HS-27A (cell line): ENCODE measurements around the gene AGMO.
"Not testable (repeated sequence)": the region's sequence is repeated elsewhere in the genome, so short reads cannot be mapped to it uniquely, and the experiment has no call there.

Experiments used
- DNase-seq: peaks from one replicate; pipeline ENCODE4 v3.0.0-alpha.2; 2012; ENCODE audit warnings: low read depth, missing footprints

AGMO gene

DNA sequence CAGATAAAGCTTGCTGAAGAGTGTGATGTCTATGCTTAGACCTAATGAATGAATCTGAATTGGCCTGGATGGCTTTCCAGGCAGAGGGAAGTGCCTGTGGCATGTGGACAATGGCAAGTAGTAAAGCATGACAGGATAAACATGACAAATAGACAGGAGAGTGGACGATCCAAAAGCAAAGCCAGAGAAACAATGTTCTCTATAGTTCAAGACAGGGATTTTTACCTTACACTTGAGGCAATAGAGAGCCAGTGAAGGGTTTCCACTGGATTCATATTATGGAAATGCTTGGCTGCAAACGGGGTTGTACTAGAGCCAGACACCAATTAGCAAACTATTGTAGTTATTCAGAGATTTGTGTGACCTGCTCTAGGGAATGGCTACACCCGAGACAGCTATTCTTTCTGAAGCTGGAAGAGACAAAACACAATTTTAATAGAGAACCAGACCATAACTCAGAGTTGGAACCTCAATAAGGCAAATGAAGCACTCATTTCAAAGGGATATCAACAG is 2.3 kb downstream of the AGMO start:
- DNase-seq, result no peak

DNA sequence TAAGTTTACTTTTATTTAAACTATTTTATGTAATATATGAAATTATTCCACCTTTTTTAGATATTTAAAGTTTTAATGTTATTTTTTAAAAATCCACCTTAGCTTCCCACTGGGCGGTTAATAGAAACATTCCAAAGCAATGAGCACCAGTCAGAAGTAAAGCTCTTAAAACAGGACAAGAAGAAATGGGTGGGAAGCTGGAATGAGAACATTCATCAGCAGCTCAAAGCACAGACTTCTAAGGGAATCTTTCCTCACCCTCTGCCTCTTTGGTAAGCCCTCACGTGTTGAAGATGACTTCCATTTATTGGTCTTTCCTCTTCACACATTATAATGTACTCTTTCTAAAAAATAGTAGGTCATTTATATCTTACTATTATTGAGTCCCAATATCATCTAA is 3.1 kb downstream of the AGMO start:
- DNase-seq, result no peak

DNA sequence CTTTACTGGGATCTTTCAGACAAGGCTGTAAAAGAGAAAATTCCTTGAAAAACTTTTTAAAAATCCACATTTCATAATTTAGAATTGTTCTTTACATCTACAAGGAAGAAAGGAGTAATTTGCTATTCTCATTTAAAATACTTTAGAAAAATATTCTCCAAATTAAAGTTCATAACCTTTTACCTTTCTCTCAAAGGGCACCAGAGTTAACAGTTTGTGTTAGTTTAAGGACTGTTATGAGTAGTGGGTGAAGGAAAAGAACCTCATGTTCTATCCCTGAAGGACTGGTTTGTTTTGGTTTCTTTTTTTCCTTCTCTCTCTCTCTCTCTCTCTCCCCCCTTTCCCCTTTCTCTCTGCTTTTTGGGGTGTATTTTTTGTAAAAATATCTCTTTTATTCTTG is 4.1 kb downstream of the AGMO start:
- DNase-seq, result no peak

DNA sequence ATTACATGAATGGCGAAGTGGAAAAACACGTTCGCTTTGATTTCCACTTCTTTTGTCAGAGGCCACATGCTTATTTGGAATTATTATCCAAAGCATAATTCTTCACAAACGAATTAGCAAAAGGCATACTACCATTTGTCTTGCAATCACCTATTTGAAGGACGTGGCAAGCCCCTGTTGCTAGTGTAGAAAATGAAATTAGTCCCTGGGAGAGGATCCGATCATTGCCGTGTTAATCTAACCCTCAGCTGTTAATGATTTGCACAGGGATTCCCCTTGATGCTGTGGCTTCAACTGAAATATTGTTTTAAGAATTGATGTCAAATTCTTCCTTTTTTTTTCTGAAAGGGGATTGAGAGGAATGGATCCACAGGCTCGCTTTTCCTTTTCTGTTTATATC is 4.6 kb downstream of the AGMO start:
- no peak for DNase-seq

DNA sequence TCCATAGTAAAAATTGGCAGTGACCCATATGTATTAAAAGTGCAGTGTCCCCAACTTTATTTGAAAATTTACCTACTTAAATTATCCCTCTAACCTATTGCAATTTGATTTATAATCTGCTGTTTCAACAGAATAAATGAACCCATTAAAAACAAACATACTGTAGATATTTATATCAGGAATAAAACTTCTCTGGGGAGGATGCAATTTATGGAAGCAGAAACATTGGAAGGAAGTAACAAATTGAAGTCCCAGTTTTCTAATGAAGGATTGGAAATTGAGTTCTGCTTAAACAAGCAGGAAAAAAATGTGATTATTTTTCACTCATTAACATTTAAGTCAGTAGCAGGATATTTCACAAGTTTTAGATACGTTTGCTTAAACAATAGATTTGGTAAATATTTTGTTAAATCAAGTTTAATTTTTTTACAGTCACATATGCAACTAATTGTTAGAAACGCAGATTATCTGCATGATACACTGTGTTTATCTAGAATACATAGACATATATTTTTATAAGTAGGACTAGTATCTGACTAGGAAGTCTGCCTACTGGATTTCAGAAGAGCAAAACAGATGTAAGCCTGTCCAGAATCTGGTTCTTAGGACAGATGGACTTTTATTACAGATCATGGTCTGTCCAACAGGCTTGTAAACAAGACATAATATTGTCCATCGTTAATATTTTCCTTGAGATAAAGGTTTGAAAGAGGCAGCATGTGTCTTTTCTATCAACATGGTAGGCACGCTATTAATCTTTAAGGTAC is 5.3 kb downstream of the AGMO start:
- DNase-seq, result no peak

DNA sequence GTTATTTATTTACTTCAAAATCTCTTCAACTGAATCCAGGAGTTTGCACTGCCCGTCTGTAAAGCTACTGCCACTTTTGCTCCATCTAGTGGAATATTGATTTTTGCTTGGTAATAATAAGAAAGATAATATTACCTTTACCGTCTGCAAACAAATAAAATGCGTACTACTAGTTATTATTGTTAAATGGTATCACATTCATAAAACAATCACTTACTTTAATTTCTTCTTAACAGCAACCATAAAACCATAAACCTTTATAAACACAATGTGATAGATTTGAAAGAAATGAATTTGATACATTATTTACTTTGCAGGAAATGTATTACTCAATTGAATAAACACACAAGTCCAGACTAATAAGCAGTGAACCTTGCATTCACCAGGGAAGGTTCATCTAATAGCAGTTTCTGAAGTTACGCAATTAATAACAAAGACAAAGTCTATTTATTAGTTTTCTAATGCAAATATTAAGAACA is 6.4 kb downstream of the AGMO start:
- DNase-seq, result no peak

DNA sequence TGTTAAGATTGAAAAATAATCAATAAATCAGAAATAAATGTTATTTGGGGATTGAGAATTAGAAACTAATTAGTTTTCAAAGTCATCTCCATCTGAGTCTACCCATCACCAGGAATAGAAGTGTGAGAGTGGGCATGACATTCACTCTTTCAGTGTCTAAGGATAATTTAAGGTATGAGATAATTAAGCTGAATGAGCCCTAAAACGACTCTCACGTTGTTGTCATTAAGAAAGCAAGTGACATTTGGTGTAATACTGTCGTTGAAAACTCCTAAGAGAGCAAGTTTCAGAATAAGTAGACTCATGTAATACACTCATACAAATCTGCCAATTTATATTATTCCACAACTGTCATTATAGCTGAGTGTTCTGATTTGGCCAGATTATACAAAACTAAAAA is 7.1 kb downstream of the AGMO start:
- DNase-seq, result no peak

DNA sequence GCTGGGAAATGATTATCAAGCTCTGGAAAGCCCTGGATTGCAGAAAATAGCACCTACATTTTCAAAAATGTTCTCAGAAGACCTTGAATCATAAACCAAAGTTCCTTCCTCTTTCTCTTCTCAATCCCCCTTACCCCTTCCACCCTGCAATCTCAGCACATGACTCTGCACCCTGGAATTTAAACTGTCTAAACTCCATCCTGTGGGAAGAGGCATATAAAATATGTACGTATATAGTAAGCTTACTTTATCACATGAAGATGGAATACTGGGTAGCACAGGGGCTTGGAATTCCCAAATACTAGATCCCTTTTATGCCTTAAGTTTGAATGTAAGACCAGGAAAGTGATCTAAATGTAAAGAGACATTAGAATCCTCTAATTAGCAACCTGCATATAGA is 7.7 kb downstream of the AGMO start:
- no peak for DNase-seq

DNA sequence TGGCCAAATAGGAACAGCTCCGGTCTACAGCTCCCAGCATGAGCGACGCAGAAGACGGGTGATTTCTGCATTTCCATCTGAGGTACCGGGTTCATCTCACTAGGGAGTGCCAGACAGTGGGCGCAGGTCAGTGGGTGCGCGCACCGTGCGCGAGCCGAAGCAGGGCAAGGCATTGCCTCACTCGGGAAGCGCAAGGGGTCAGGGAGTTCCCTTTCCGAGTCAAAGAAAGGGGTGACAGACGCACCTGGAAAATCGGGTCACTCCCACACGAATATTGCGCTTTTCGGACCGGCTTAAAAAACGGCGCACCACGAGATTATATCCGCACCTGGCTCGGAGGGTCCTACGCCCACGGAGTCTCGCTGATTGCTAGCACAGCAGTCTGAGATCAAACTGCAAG is 14.5 kb downstream of the AGMO start:
- not testable (repeated sequence) for DNase-seq

DNA sequence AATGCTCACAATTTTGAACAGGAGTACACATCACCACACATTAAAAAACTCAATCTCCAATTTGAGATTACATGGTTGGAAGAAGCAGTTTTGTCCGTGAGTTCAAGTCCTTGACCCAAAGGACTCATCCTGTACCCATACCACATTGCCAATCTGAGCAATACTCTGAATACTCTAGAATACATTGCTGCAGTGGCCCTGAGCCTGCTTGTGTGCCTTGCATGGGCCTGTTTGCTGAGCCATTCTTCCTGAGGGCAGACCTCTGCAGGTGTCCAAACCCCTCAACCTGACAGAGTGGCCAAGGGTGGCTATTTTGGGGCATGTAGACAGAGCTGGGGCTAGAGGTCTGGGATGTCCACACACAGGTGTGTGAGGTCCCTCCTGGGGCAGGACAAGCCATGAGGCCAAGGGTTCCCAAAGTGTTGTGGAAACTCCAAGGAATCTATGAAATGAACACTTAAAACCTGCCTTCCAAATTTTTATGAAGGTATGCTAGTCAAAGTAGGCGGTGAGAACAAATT is 15.5 kb downstream of the AGMO start:
- DNase-seq, result no peak

DNA sequence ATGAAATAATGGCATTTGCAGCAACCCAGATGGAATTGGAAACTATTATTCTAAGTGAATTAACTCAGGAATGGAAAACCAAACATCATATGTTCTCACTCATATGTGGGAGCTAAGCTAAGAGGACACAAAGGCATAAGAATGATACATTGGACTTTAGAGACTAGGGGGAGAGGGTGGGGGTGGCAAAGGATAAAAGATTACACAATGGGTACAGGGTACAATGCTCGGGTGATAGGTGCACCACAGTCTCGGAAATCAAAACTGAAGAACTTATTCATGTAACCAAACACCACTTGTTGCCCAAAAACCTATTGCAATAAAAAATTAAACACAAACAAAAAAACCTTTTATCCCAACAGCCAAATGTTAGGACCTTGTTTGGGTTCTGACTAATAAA is 17.8 kb downstream of the AGMO start:
- no peak for DNase-seq

DNA sequence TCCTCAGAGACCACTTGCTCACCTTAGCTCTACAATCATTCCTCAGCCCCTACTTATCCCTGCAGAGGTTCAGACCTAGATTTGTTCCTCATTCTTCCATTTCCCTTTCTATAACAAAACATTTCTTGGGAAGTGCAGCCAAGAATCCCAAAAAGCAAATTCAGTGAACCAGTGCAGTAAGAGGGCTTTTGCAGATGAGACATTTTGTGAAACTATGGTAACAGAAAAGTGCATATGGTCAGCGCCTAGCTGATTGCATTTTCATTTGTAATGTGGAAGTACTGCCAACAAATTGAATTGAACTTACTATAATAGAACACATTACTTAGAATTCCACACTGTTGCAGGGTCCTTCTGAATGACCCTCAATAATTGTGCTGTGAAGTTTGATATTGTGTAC is 18.6 kb downstream of the AGMO start:
- DNase-seq, result no peak

DNA sequence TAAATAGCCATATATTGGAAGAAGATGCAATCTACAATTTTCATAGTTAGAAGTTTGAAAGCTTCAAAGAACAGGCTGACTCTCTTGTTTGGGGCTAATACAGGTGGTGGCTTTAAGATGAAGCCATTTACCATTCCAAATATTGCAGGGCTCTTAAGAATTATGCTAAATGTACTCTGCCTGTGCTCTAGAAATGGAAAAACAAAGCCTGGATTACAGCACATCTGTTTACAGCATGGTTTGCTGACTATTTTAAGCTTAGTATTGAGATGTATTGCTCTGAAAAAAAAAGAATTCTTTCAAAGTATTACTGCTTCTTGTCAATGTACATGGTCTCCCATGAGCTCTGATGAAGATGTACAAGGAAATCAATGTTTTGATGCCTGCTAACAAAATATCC is 34.2 kb downstream of the AGMO start:
- no peak for DNase-seq

DNA sequence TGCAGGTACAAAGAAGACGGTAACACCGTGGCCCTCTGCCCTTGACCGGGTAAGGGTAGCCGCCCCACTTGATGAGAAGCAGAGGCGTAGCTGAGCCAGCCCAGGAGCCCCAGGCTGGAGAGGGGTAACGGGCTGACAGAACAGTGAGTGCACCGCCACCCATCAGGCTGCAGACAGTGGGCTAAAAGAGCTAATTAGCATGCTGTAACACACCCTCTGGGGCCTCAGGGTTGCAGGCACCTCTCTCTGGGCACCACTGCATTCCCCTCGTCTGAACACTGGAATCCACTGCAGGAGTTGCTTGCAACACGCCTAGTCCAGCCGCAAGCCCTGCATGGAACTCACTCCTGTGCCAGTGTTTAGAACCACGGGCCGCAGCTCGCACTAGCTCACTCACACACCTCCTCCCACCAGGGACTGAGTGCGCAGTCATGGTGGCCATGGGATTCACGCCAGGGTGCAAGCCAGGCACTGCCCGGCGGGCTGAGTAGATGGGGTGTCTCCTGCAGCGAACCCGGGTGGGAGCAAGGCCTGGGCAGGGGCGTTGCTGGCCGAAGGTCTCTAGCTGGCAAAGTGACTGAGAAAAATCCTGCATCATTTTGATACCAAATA is 36.1 kb downstream of the AGMO start:
- DNase-seq, result no peak

DNA sequence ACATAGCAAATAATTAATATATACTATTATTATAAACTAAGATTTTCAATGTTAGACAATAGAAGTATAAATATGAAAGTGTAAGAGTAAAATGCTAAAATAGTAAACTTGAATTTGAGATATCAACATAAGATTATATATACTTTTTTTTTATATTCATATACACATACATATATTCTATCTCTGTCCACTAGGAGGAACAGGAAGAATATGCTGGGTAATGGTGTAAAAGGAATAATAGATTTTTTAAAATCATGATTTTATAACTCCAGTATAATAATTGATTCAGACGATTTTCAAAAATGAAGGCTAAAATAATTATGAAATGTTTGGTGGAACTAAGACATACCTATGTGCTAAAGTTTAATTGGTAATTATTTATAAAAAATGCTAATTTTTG is 37.7 kb downstream of the AGMO start:
- no peak for DNase-seq

DNA sequence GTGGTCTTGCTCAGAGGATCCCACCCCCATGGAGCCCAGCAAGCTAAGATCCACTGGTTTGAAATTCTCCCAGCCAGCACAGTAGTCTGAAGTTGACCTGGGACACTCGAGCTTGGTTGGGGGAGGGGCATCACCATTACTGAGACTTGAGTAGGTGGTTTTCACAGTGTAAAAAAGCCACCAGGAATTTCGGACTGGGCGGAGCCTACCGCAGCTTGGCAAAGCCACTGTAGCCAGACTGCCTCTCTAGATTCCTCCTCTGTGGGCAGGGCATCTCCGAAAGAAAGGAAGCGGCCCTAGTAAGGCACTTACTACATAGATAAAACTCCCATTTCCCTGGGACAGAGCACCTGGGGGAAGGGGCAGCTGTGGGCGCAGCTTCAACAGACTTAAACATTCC is 44.0 kb downstream of the AGMO start:
- DNase-seq, result not testable (repeated sequence)

DNA sequence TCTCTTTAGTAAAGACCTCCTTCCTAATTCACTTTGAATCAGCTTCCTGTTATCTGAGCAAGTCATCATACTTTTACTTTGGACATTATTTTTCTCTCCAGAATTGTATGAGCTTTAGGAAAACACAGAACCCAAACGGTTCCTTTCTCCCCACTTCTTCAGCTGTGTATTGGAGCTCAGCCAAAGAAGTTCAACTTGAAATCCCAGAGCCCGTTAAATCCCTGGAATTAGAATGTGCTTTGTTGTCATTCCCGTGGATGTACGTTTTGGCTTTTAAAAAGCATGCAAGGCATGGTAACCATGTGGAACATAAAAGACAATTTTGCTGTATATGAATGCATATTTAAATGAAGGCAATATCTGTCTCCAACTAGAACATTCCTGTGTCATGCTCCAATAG is 46.6 kb downstream of the AGMO start:
- DNase-seq, result no peak

DNA sequence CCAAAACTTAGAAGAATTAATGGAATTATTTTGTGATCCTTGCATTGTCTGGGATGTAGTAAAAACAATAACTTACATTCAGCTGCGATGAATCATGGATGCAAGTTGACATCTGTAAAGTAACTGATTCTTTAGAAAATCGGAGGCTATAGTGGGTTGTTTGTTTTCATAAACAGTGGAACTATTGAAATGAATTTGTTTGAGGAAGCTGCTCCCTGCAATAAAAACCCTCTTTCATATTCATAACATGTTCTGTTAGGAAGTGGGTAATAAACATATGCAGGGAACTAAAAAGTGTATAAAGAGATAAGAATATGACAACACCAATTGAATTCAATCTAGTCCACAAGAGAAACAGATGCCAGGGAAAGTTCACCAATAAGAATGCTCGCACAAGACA is 53.6 kb downstream of the AGMO start:
- no peak for DNase-seq

DNA sequence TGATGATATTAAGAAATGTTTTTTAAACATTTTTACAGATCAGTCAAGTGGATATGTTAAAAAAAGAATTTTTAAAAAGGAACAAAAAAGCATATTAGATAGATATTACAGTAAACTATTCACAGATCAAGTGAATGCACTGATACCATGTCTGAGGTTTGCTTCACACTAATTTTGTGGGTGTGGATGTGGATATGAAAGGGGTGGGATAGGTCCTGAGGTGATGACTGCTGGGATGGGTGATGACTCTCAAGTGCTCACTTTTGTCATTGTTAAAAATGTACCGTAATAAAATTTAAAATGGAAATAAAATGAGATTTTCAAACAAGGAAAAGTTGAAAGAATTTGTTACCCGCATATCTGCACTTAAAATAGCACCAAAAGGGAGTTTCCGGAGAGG is 54.1 kb downstream of the AGMO start:
- no peak for DNase-seq

DNA sequence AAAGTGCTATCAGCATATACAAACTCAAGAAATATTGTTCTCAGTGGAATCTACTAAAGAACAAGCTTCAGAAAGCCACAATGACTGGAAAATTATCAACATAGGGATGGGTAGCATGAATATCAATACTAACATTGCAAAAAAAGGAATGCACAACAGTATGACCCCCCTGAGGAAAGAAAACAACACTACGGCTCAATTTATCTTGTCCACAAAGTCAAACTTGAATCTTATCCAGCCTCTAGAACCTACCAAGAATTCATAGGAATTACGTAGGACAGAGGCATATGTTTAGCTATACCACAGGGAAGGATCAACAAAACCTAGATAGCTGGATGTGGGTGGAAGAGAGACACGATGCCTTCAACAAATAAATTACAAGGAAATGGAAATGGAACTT is 54.6 kb downstream of the AGMO start:
- DNase-seq, result no peak

DNA sequence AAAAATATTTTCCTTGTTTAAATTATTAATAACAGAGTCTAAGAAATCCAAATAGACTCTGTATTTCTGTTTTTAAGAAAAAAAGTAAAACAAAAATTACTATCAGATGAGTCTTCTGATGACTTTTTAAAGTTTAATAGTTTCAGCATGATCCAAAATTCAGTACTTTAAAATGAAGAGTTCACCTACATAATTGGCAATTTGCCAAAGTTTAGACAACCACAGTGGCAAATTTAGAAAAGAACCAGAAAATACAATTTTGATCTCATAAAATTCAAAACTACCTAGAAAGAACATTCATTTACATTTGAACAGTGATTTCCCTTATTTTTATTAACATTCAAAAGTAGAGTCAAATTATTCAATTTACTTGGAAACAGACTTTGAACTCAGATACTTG is 56.1 kb downstream of the AGMO start:
- no peak for DNase-seq

DNA sequence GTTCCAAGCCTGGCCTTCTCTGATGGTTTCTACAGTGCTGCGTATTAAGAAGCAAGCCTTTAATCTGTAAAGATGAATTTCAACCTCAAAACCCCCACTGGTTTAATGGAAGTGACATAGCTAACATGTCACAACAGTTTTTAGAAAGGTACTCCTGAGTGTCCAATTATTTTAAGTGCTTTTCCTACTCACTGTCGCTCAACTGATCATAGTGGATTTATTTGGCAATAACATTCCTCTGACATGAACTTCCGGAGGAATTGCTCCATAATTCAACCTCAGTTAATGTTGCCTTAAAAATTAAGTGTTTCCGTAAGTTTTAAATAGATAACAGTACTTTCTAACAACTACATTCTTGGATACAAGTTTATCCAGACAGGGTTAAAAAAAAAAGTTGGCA is 57.5 kb downstream of the AGMO start:
- DNase-seq, result no peak

DNA sequence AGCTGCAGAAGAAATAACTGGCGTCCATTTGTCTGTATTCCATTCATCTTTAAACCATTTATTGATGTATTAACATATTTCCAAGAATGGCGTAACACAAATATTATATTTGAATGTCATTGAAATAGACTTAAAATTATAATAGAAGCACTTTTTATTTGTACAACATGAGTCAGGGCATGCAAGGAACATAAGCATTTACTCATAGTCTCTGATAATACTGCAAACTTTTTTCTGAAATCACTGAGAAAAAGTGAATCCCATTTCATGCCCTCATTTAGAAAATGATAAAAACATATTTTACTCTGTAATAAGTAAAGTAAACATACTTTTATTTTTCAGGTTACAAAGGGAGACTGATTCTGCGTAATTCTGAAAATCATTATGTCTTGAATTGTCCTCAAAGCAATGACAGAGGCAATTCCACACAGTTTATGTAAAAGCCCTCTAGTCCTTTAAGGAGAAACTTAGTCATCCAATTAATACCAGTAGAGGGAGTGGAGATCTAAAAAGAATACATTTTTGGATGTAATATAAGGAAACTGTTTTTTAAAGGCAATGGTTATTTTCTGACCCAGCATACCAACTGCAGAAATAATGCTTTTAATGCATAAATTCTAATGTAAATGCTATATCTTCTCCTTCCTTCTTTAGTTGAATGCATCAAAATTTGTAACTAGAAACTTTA is 58.1 kb downstream of the AGMO start:
- no peak for DNase-seq
